Fibroblast of villous mesenchyme (primary cell): ENCODE data around the gene ORC3. TPM values are rescaled to one million over a fixed set of nuclear protein-coding genes. Genes with fewer than 3 reads are reported as not detected.

Experiments
- DNase-seq: peaks from one replicate; pipeline ENCODE4 v3.0.0-alpha.2; 2010; ENCODE audit warnings: low read depth
- H3K4me3 ChIP-seq: 2 replicates; pipeline ENCODE4 v1.5.1; 2011; ENCODE audit warnings: low read depth, mild to moderate bottlenecking, low read length
- CTCF ChIP-seq: IDR thresholded peaks from 2 replicates; pipeline ENCODE4 v1.5.1; 2012; ENCODE audit warnings: low read depth, mild to moderate bottlenecking, low read length; ENCODE audit not compliant: insufficient read depth
- total RNA-seq: library from RNA; depleted of rRNA; stranded (reverse); fragments of >200 nt; gene quantifications from 2 replicates; pipeline ENCODE4 v1.2.3, GENCODE V29; 2012

ORC3 gene
- total RNA-seq, 1 donor = 32.0 TPM

- TF ChIP-seq CTCF = no peak
- no peak for DNase-seq
Measured at GRCh38 chr6:87618531-87618930, 28.6 kb downstream of the ORC3 start.

GRCh38 chr6:87623248-87623647 is 33.3 kb downstream of the ORC3 start:
- H3K4me3 ChIP-seq = no peak overlapping the region
- peak; percentile 72 for DNase-seq
- TF ChIP-seq CTCF = no peak

More at GRCh38 chr6:87618531-87618930, 28.6 kb downstream of the ORC3 start:
- no peak overlapping the region for H3K4me3 ChIP-seq

GRCh38 chr6:87628424-87628823 is 38.5 kb downstream of the ORC3 start:
- no peak overlapping the region for H3K4me3 ChIP-seq
- no peak for DNase-seq
- no peak for TF ChIP-seq CTCF

DNA sequence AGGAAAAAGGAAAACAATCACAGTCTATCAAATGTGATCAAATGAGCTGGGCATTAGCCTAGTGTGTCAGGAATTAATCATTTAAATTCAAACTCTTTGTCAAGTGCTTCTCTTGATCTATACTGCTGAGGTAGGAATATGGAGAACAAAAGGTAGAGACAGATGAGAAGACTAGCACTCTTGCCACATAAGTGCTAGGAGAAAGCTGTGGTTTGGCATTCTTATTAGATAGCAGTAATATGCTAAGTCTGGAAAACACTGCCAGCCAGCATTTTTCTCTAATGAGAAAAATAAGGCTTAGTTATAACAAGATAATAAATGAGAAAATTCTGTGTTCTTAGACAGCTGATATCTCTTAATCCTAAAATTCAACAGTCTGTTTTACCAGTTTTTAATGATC is 38.9 kb downstream of the ORC3 start:
- peak; percentile 27 for DNase-seq
- TF ChIP-seq CTCF = no peak

GRCh38 chr6:87630746-87631145 is 40.8 kb downstream of the ORC3 start:
- no peak overlapping the region for H3K4me3 ChIP-seq
- DNase-seq = no peak
- TF ChIP-seq CTCF = no peak

More for the DNA sequence above, 38.9 kb downstream of the ORC3 start:
- H3K4me3 ChIP-seq = no peak overlapping the region

GRCh38 chr6:87633851-87634250 is 43.9 kb downstream of the ORC3 start:
- H3K4me3 ChIP-seq = no peak overlapping the region
- DNase-seq = no peak
- TF ChIP-seq CTCF = no peak

DNA sequence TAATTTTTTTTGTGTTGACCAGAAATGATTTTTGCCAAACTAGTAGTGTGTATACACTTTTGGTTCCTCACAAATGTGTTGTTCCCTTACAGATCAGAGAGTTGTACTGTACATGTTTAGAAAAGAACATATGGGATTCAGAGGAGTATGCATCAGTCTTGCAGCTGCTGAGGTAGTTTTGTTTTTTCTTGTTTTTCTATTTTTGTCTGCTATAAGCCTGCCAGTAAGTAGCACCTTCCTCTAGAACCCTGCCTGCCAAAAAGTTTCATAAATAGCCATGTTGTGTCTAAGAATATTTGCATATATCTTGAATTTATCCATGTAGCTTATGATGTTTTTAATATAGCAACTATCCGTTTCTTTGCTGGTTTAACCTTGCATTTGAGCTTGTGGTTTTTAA is 46.4 kb downstream of the ORC3 start:
- H3K4me3 ChIP-seq = no peak overlapping the region
- DNase-seq = no peak
- TF ChIP-seq CTCF = no peak
